Common myeloid progenitor, CD34-positive (primary cell): ENCODE results near the gene RNASE8.
"Not testable (repeated sequence)": the region's sequence is repeated elsewhere in the genome, so short reads cannot be mapped to it uniquely, and the experiment has no call there.

Experiments
- CTCF ChIA-PET: fragments of 350-600 bp; sonication (Branson Sonifier 250); formaldehyde crosslinking; loops from one replicate; lab custom pipeline; 2021; ENCODE audit warnings: antibody characterized with exemption; lab: Charles Lee
- POLR2A ChIA-PET: fragments of 350-600 bp; sonication (Branson Sonifier 250); formaldehyde crosslinking; loops from one replicate; lab custom pipeline; 2021; ENCODE audit warnings: antibody characterized with exemption; lab: Charles Lee
- DNase-seq, 3 donors: peaks; one replicate each; pipeline versions ENCODE4 v3.0.0 to v3.0.0-alpha.2; 2013
- H3K27ac ChIP-seq, 2 experiments: 1 replicate in 1 of 2; 2 replicates in 1 of 2; pipeline ENCODE4 v1.7.0; 2013; ENCODE audit warnings: inconsistent platforms in 2 of 2, low read length in 2 of 2, mild to moderate bottlenecking in 2 of 2, low read depth in 1 of 2, moderate library complexity in 1 of 2; ENCODE audit not compliant: severe bottlenecking in 2 of 2, insufficient read depth in 1 of 2, poor library complexity in 1 of 2
- H3K27me3 ChIP-seq, 5 experiments: replicated peaks in 2 of 5; 1 replicate in 3 of 5; 2 replicates in 2 of 5; pipeline versions ENCODE4 v1.6.1 to v1.7.0; 2013; ENCODE audit warnings: low read length in 4 of 5, mild to moderate bottlenecking in 2 of 5, moderate library complexity in 2 of 5, inconsistent platforms in 1 of 5; ENCODE audit not compliant: insufficient read depth in 5 of 5, control insufficient read depth in 4 of 5
- H3K36me3 ChIP-seq, 4 experiments: 1 replicate in 2 of 4; 2 replicates in 2 of 4; pipeline versions ENCODE4 v1.6.1 to v1.7.0; 2013; ENCODE audit warnings: low read length in 3 of 4, control low read depth in 1 of 4, mild to moderate bottlenecking in 1 of 4; ENCODE audit not compliant: control insufficient read depth in 4 of 4, insufficient read depth in 4 of 4
- H3K4me1 ChIP-seq, 4 experiments: 1 replicate in 3 of 4; 2 replicates in 1 of 4; pipeline versions ENCODE4 v1.6.1 to v1.7.1; 2013; ENCODE audit warnings: low read length in 3 of 4, mild to moderate bottlenecking in 3 of 4, control low read depth in 1 of 4, inconsistent platforms in 1 of 4, moderate library complexity in 1 of 4; ENCODE audit not compliant: control insufficient read depth in 4 of 4, insufficient read depth in 4 of 4; ENCODE audit errors: control extremely low read depth in 1 of 4
- H3K4me3 ChIP-seq, 7 experiments: 1 replicate in 4 of 7; 2 replicates in 3 of 7; pipeline versions ENCODE4 v1.5.1 to v1.7.0; 2013; ENCODE audit warnings: mild to moderate bottlenecking in 7 of 7, low read length in 6 of 7, moderate library complexity in 6 of 7, inconsistent platforms in 2 of 7, low read depth in 2 of 7, control low read depth in 1 of 7; ENCODE audit not compliant: insufficient read depth in 4 of 7, control insufficient read depth in 1 of 7; ENCODE audit errors: extremely low read depth in 1 of 7
- H3K9me3 ChIP-seq, 5 experiments: 1 replicate in 4 of 5; 2 replicates in 1 of 5; pipeline versions ENCODE4 v1.6.1 to v1.7.1; 2013; ENCODE audit warnings: low read length in 4 of 5, mild to moderate bottlenecking in 2 of 5, inconsistent platforms in 1 of 5, low read depth in 1 of 5, moderate library complexity in 1 of 5; ENCODE audit not compliant: control insufficient read depth in 4 of 5, insufficient read depth in 2 of 5; ENCODE audit errors: control extremely low read depth in 1 of 5
- WGBS: methylation state at CpG from one replicate; pipeline ENCODE4 v1.1.5; 2013; ENCODE audit not compliant: insufficient coverage; 5-methylcytosine and 5-hydroxymethylcytosine counted together

Gene RNASE8

DNA sequence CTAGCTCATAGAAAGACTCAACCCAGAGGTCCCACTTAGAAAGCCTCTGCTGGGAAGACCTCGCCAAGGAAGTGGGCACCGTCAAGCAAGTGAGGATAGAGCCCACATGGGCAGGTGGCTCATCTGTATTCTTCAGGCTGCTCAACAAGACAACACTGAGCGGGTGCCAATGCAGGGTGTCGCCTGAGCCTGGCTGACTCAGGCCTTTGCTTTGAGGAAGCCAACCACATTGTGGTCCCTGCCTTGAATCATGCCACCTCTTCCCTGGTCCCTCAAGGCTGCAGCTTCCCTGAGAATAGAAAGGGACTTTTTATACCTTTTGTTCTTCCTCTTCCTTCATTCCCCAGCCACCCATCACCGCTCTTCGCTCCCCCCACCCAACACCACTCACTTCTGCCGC lies 20.9 kb upstream of the RNASE8 start:
- ChIA-PET POLR2A (no interaction called here), CTCF (interaction anchor here (1.6 to 6.9 kb wide), 2 partner anchors 10 to 22 kb away, joined by 3 to 155 read pairs; no protein-coding TSS in a partner anchor)
- Histone ChIP-seq H3K36me3 (no peaks in the 10 kb centered on the region), H3K9me3 (no peaks in the 10 kb centered on the region), H3K27me3 (peaks cover 0 to 2% (median 0%) of the 10 kb centered on the region in 5 experiments), H3K4me3 (no peak overlapping the region), H3K27ac (no peak overlapping the region), H3K4me1 (peaks cover 0 to 7% (median 2%) of the 10 kb centered on the region in 4 experiments)
- DNase-seq: peak in 2 of 3 donors; percentile 36 to 46
- WGBS: 97% methylated on average over 4 of the region's 7 CpGs

DNA sequence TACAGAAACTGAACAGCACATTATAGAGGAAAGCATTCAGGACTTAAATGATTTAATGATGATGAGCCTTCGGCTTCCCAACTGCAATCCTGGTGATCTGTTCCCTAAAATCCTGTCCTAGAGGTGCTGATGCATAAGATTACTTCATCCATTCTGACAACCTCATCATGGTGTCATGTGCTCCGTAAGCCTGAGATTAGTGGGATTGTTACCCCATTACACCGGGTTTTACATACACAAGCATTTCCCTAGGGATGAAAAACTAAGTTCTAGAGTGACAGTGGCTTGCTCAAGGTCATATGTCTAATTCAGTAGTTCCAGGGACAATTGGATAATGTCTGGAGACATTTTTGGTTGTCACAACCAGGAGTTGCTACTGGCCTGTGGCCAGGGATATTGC lies 20.5 kb upstream of the RNASE8 start:
- no peak for DNase-seq
- Histone ChIP-seq H3K4me3 (no peak overlapping the region), H3K36me3 (no peaks in the 10 kb centered on the region), H3K27me3 (no peaks in the 10 kb centered on the region), H3K4me1 (peaks cover 0 to 7% (median 2%) of the 10 kb centered on the region in 4 experiments), H3K27ac (no peak overlapping the region), H3K9me3 (no peaks in the 10 kb centered on the region)
- CTCF ChIA-PET: interaction anchor here (0.9 to 6.9 kb wide), 3 partner anchors 11 to 50 kb away, joined by 3 to 155 read pairs (median 3); no protein-coding TSS in a partner anchor
- WGBS: 100% methylated on average over 2 of the region's 3 CpGs
- POLR2A ChIA-PET: no interaction called here

DNA sequence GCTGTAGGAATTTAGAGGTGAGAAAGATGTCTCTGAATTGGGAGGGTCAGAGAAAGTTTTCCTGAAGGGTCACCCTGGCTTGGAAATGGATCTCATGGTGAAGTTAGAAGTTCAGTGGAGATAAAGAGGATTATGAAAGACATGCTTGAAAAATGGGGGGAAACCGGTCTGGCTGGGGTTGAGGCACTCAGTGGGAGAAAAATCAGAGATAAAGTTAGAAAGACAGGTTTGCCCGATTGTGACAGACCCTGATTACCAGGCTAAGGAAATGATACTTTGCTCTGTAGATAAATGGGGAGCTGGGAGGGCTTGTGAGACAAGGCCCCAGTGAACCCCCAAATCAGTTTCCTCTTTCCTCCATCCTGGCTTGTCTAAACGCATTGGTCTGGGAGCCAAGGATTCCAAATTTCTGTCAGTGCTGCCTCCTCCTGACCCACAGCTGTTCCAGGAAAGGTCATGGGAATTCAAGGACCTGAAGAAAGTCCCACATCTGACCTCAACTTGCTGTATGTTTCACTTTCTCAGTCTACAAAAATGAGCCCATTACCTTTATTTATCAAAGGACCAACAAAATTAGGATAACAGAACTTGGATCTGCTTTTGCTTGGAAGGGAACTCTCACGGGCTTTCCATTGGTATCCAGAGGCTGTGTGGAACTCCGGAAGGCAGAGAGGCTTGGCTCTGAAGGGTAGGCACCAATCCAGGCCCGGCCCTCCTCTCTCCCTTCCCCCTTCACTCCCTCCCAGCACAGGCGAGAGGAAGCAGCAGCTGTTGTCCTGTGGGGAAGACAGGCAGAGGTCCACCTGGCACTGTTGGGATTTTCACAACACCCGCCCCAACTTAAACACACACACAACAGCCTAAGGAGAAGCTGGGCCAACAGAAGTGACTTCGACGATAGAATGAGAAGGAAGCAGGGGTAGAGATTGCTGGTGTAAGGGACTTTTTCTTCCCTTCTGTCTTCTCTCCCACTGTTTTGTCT lies 18.9 kb upstream of the RNASE8 start:
- peaks cover under 1 to 20% (median 13%) of the 10 kb centered on the region in 4 experiments for H3K4me1 ChIP-seq
- no peak for DNase-seq

GRCh38 chr14:21039585-21040369 lies 17.8 kb upstream of the RNASE8 start:
- H3K36me3 ChIP-seq: no peaks in the 10 kb centered on the region
- CTCF ChIA-PET: interaction anchor here (0.7 to 7.2 kb wide), 34 partner anchors 9 to 348 kb away, joined by 3 to 345 read pairs (median 4); partner anchors contain the start of genes NDRG2 and TPPP2
- no peak overlapping the region for H3K27ac ChIP-seq
- POLR2A ChIA-PET: interaction anchor here (1.7 kb wide), 1 partner anchor 25 kb away, joined by 9 read pairs; no protein-coding TSS in a partner anchor
- peaks cover 7 to 30% (median 23%) of the 10 kb centered on the region in 4 experiments for H3K4me1 ChIP-seq
- H3K9me3 ChIP-seq: no peaks in the 10 kb centered on the region
- H3K27me3 ChIP-seq: no peaks in the 10 kb centered on the region
- H3K4me3 ChIP-seq: no peak overlapping the region
- peak; percentile 63 to 75 (median 72) for DNase-seq
- 41% methylated on average over 3 of the region's 8 CpGs for WGBS

More for the DNA sequence above, 18.9 kb upstream of the RNASE8 start:
- Histone ChIP-seq H3K9me3 (no peaks in the 10 kb centered on the region), H3K4me3 (no peak overlapping the region), H3K27me3 (no peaks in the 10 kb centered on the region), H3K36me3 (no peaks in the 10 kb centered on the region), H3K27ac (no peak overlapping the region)
- 96% methylated on average over 4 of the region's 10 CpGs for WGBS
- POLR2A ChIA-PET: interaction anchor here (1.7 kb wide), 1 partner anchor 24 kb away, joined by 9 read pairs; no protein-coding TSS in a partner anchor
- CTCF ChIA-PET: interaction anchor here (1.2 to 7.2 kb wide), 14 partner anchors 8 to 165 kb away, joined by 3 to 345 read pairs (median 8); partner anchors contain the start of genes NDRG2 and TPPP2

- WGBS: 85% methylated on average over 7 of the region's 8 CpGs
These were observed 17.2 kb upstream of the RNASE8 start for GRCh38 chr14:21040370-21040925.

DNA sequence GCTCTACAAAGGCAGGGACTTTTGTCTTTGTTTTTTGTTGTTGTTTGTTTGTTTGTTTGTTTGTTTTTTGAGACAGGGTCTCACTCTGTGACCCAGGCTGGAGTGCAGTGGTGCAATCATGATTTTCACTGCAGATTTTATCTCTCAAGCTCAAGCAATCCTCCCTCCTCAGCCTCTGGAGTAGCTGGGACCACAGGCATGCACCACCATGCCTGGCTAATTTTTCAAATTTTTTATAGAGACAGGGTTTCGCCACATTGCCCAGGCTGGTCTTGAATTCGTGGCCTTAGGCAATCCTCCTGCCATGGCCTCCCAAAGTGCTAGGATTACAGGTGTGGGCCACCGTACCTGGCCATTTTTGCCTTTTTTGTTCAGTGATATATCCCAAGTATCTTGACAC lies 16.7 kb upstream of the RNASE8 start:
- H3K27me3 ChIP-seq, H3K27ac ChIP-seq, H3K9me3 ChIP-seq, DNase-seq, H3K4me3 ChIP-seq, POLR2A ChIA-PET, H3K36me3 ChIP-seq: not testable (repeated sequence)
- CTCF ChIA-PET: interaction anchor here (0.6 to 7.2 kb wide), 19 partner anchors 10 to 1923 kb away, joined by 3 to 345 read pairs (median 4); partner anchors contain the start of gene TPPP2
- WGBS: 95% methylated on average over 3 of the region's 3 CpGs
- H3K4me1 ChIP-seq: peaks cover 9 to 32% (median 25%) of the 10 kb centered on the region in 4 experiments

More at GRCh38 chr14:21040370-21040925, 17.2 kb upstream of the RNASE8 start:
- peaks cover 9 to 32% (median 25%) of the 10 kb centered on the region in 4 experiments for H3K4me1 ChIP-seq
- H3K9me3 ChIP-seq: no peaks in the 10 kb centered on the region
- no peak overlapping the region for H3K27ac ChIP-seq
- ChIA-PET POLR2A (interaction anchor here (1.7 kb wide), 1 partner anchor 25 kb away, joined by 9 read pairs; no protein-coding TSS in a partner anchor), CTCF (interaction anchor here (0.6 to 7.2 kb wide), 34 partner anchors 8 to 1924 kb away, joined by 3 to 345 read pairs (median 4); partner anchors contain the start of genes NDRG2 and TPPP2)
- no peaks in the 10 kb centered on the region for H3K27me3 ChIP-seq
- no peaks in the 10 kb centered on the region for H3K36me3 ChIP-seq
- DNase-seq: no peak
- H3K4me3 ChIP-seq: no peak overlapping the region
